Lower lobe of right lung (tissue), 2 donors: ENCODE measurements around the gene AHNAK2. TPM values are rescaled to one million over a fixed set of nuclear protein-coding genes. Genes with fewer than 3 reads are reported as not detected.

ENCODE experiments used
- ATAC-seq, 2 donors: fragments of 200-7000 bp; cut with Tn5 transposase; one replicate each; pipeline ENCODE4 v1.9.1; 2020 to 2022; ENCODE audit warnings: mild to moderate bottlenecking in 2 of 2, moderate library complexity in 2 of 2
- DNase-seq: peaks from one replicate; pipeline ENCODE4 v3.0.0-alpha.2; 2020
- H3K27ac ChIP-seq: fragments of 200-600 bp; one replicate; pipeline ENCODE4 v1.8.0; 2022
- H3K27me3 ChIP-seq: fragments of 200-600 bp; one replicate; pipeline ENCODE4 v1.8.0; 2022; ENCODE audit warnings: low read depth
- H3K36me3 ChIP-seq: fragments of 200-600 bp; one replicate; pipeline ENCODE4 v1.8.0; 2022; ENCODE audit warnings: mild to moderate bottlenecking
- H3K4me1 ChIP-seq: fragments of 200-600 bp; one replicate; pipeline ENCODE4 v1.8.0; 2022
- H3K4me3 ChIP-seq: fragments of 200-600 bp; one replicate; pipeline ENCODE4 v1.8.0; 2022; ENCODE audit warnings: mild to moderate bottlenecking
- H3K9me3 ChIP-seq: fragments of 200-600 bp; one replicate; pipeline ENCODE4 v1.8.0; 2022
- intact Hi-C: fragments of 100-400 bp; cut with DNase I; formaldehyde crosslinking; loops from one replicate; pipeline ENCODE4 v1.11.0; 2022
- total RNA-seq: library from RNA; stranded (reverse); fragmentation: NEBNext Ultra II Directional; extraction: Animal tissue kit (Norgen Biotek cat#: 25700); gene quantifications from one replicate; pipeline ENCODE4 v1.2.1, GENCODE V29; 2021
- TF ChIP-seq, protein P1 (sequence below): fragments of 200-600 bp; IDR thresholded peaks from one replicate; pipeline ENCODE4 v1.8.0; 2022; ENCODE audit warnings: antibody characterized with exemption, mild to moderate bottlenecking
- donor health status: DM: no; HTN: yes; CAD: no; lungs with severe emphysema.

The AHNAK2 gene
- total RNA-seq, 1 donor from 2014 or later = 10.8 TPM

DNA sequence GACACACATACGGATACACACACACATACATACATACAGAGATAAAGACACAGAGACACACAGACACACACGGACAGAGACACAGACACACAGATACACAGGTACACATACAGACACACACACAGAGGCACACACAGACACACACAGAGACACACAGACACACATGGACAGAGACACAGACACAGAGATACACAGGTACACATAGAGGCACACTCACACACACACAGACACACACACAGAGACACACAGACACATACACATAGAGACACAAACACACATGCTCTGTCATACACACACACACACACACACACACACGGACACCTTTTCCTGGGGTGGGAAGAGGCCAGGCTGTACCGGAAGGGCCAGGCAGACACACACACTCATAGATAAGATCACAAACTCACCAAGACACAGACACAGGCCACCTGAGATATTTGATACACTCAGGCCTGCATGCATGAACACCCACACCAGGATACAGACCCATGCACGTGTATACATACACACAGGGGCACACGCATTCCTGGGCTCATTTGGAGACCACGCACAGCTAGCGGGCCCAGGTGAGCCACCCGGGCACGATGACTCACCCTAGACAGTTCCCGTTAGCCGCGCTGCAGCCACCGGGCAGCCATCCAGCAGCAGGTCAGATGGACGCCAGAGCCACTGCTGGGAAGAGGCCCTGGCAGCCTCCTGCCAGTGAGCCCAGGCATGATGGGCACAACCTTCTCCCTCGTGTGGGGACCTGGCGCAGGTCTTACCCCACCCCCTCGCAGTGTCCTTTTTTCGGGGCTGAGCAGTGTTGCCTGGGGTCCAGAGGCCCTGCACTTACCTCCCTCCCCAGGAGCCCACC is 1.8 kb upstream of the AHNAK2 start:
- peaks cover 42% of the 10 kb centered on the region for H3K4me1 ChIP-seq
- no peaks in the 10 kb centered on the region for H3K9me3 ChIP-seq
- no peaks in the 10 kb centered on the region for H3K36me3 ChIP-seq
- DNase-seq = peak; percentile 74
- no peak overlapping the region for H3K27ac ChIP-seq
- no peak overlapping the region for H3K4me3 ChIP-seq
- intact Hi-C loops = loop anchor here (10.0 kb wide), 1 partner anchor 65 kb away; no protein-coding TSS in a partner anchor
- TF ChIP-seq, protein P1, sequence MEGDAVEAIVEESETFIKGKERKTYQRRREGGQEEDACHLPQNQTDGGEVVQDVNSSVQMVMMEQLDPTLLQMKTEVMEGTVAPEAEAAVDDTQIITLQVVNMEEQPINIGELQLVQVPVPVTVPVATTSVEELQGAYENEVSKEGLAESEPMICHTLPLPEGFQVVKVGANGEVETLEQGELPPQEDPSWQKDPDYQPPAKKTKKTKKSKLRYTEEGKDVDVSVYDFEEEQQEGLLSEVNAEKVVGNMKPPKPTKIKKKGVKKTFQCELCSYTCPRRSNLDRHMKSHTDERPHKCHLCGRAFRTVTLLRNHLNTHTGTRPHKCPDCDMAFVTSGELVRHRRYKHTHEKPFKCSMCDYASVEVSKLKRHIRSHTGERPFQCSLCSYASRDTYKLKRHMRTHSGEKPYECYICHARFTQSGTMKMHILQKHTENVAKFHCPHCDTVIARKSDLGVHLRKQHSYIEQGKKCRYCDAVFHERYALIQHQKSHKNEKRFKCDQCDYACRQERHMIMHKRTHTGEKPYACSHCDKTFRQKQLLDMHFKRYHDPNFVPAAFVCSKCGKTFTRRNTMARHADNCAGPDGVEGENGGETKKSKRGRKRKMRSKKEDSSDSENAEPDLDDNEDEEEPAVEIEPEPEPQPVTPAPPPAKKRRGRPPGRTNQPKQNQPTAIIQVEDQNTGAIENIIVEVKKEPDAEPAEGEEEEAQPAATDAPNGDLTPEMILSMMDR = no peak
- peaks cover 17% of the 10 kb centered on the region for H3K27me3 ChIP-seq
- peak; percentile 4 to 51 for ATAC-seq

DNA sequence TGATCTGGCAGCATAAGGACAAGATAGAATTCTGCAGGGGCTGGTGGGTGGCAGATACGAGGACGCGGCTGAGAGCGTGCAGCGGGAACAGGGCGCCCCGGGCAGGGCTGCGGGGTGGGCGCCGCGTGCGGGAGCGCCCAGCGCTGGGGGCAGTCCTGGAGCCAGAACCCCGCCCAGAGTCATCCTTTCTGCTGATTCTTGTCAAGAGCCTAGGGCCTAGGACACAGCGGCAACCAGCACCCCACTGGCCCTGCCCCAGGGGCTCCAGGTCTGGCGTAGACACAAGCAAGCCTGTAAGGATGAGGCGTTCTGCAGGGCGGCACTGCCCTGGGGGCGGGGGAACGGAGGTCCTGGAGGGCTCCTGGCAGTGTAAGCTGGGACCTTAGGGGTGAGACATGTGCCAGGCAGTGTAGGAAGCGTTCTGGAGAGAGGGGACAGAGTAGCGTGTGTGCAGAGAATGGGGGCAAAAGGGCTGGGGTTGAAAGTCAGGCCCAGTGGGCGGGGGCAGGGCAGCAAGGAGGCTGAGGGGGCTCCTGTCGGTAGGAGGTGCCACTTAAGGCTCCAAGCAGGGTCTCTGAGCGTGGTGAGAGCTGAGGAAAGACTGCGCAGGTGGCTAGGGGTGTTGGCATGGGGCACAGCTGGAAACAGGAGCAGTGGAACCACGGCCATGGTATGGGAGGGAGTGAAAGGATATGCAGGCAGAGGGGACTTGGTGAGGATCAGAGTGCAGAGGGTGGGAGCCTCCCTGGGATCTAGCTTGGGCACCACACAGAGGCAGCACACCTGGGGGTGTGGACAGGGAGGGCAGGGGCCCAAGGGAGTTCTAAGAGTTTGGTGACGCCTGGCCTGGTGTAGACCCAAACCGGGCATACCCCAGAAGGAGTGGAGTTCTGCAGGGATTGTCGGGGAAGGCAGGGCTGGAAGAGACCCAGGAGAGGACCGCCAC is 845 bp upstream of the AHNAK2 start:
- TF ChIP-seq, protein P1 = no peak
- DNase-seq (peak; percentile 47), ATAC-seq (no peak)
- Histone ChIP-seq H3K27me3 (peaks cover 17% of the 10 kb centered on the region), H3K27ac (no peak overlapping the region), H3K9me3 (no peaks in the 10 kb centered on the region), H3K4me3 (peak overlapping the region; percentile 55), H3K4me1 (peaks cover 51% of the 10 kb centered on the region), H3K36me3 (no peaks in the 10 kb centered on the region)
- intact Hi-C loops = loop anchor here (10.0 kb wide), 1 partner anchor 66 kb away; no protein-coding TSS in a partner anchor

DNA sequence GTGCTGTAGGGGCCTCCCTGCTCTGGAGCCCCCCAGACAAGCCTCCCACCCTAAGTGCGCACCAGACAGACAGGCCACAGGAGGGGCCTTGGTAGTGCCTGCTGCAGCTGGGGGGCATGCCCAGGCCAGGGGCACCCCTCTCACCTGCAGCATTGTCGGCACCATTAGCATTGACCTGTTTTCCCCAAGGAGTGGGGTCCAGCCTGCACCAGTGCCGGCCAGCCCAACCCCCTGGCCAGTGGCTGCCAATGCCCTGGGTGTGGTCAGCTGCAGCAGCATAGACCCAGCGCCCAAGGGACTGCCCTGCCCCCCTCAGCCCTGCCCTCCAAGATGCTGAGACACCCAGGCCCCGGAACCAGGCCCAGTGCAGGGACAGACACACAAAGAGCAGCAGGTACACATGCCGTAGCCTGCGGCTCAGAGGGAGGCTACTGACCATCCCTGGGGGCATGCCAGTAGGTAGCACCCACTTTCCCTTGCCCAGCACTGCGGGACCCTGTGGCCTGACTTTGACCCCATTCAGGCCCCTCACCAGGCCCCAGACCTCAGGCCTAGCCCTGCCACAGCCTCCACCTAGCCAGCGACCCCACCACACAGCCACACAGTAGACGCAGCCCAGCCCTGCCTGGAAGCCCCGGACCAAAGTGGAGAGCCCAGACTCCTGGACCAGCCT is 1.0 kb downstream of the AHNAK2 start:
- TF ChIP-seq, protein P1 = no peak
- H3K4me3 ChIP-seq = peak overlapping the region; percentile 55
- ATAC-seq (no peak), DNase-seq (peak; percentile 47)
- no peak overlapping the region for H3K27ac ChIP-seq
- peaks cover 17% of the 10 kb centered on the region for H3K27me3 ChIP-seq
- H3K4me1 ChIP-seq = peaks cover 70% of the 10 kb centered on the region
- H3K9me3 ChIP-seq = no peaks in the 10 kb centered on the region
- intact Hi-C loops = loop anchor here (10.0 kb wide), 1 partner anchor 68 kb away; no protein-coding TSS in a partner anchor
- H3K36me3 ChIP-seq = no peaks in the 10 kb centered on the region

DNA sequence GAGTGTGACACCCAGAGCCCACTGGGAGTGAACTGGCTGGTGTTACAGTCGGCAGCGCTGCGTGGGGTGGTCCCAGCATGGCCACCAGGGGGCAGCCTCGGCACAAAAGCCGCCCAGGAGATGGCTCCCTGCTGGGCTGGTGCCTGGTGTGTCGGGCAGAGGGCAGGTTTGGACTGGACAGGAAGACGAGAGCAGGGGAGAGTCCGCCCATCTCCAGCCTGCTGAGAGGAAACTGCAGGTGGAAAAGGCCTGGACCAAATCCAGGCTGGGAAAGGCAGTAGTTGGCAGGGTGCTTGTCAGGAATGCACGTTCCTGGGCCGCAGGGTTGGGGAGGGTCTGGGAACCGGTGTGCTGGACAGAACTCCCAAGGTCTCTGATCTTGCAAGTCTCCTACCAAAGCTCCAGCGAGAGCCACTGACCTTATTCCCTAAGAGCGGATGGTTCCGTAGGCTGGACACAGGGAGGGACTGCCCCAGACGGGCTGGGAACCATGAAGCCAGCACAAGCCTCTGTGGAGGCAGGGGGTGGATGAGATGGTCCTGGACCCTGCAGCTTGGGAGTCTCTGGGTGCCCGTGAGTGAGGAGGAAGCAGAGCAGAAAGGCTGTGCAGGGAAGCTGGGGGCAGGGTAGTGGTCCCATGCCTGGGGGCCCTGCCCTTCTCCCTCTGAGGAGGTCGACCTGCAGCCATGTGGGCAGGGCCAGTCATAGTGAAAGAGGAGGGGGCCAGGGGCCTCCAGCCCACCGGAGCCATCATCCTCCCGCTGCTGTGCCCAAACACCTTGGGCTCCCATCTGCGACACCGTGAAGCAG is 1.8 kb downstream of the AHNAK2 start:
- peaks cover 77% of the 10 kb centered on the region for H3K4me1 ChIP-seq
- peak; percentile 91 for DNase-seq
- TF ChIP-seq, protein P1 = peak; percentile 97
- peaks cover 17% of the 10 kb centered on the region for H3K27me3 ChIP-seq
- H3K4me3 ChIP-seq = no peak overlapping the region
- no peaks in the 10 kb centered on the region for H3K9me3 ChIP-seq
- intact Hi-C loops = loop anchor here (10.0 kb wide), 1 partner anchor 68 kb away; no protein-coding TSS in a partner anchor
- ATAC-seq = peak; percentile 62 to 67
- no peaks in the 10 kb centered on the region for H3K36me3 ChIP-seq
- no peak overlapping the region for H3K27ac ChIP-seq
